HG03139 (cell line): ENCODE data around the gene ATP9B.

ENCODE experiments used
- ATAC-seq: cut with Tn5 transposase; IDR thresholded peaks from one replicate; pipeline ENCODE4 v1.9.1; 2021; ENCODE audit not compliant: unreplicated experiment

The ATP9B gene

GRCh38 chr18:79422783-79423165 lies 353.6 kb downstream of the ATP9B start:
- no peak for ATAC-seq

- no peak for ATAC-seq
These were observed 354.2 kb downstream of the ATP9B start for GRCh38 chr18:79423211-79424007.

- ATAC-seq: no peak
These were observed 354.9 kb downstream of the ATP9B start for GRCh38 chr18:79424008-79424565.

GRCh38 chr18:79424880-79425568 lies 355.8 kb downstream of the ATP9B start:
- ATAC-seq: no peak

GRCh38 chr18:79425569-79425886 lies 356.3 kb downstream of the ATP9B start:
- ATAC-seq: no peak

GRCh38 chr18:79426376-79427300 lies 357.4 kb downstream of the ATP9B start:
- ATAC-seq: no peak

GRCh38 chr18:79427368-79428225 lies 358.4 kb downstream of the ATP9B start:
- ATAC-seq: no peak
